Astrocyte (in vitro differentiated cells and primary cell): ENCODE data around the gene PRKG1. TPM values are rescaled to one million over a fixed set of nuclear protein-coding genes. Genes with fewer than 3 reads are reported as not detected.

Source experiments
- DNase-seq: peaks from one replicate; pipeline ENCODE4 v3.0.0-alpha.2; 2010; ENCODE audit warnings: low read depth
- FAIRE-seq: peaks from 2 replicates; lab custom pipeline; 2011; peaks lifted over from hg19 to GRCh38; lab: Jason Lieb, UNC
- H2AFZ ChIP-seq: 2 replicates; pipeline ENCODE4 v1.6.0; 2012; ENCODE audit warnings: low read depth, low read length, inconsistent platforms
- H3K27ac ChIP-seq: 2 replicates; pipeline ENCODE4 v1.5.1; 2011; ENCODE audit warnings: low read depth, low read length, inconsistent platforms
- H3K27me3 ChIP-seq: 2 replicates; pipeline ENCODE4 v1.6.0; 2011; ENCODE audit warnings: low read length, inconsistent platforms; ENCODE audit not compliant: insufficient read depth
- H3K36me3 ChIP-seq: 2 replicates; pipeline ENCODE4 v1.5.1; 2011; ENCODE audit warnings: low read length, inconsistent platforms; ENCODE audit not compliant: insufficient read depth
- H3K4me1 ChIP-seq: 2 replicates; pipeline ENCODE4 v1.5.1; 2011; ENCODE audit warnings: low read length, inconsistent platforms; ENCODE audit not compliant: insufficient read depth
- H3K4me2 ChIP-seq: 2 replicates; pipeline ENCODE4 v1.6.0; 2012; ENCODE audit warnings: low read length, inconsistent platforms
- H3K4me3 ChIP-seq: 2 replicates; pipeline ENCODE4 v1.5.1; 2011; ENCODE audit warnings: low read depth, mild to moderate bottlenecking, low read length, inconsistent platforms; ENCODE audit not compliant: insufficient read depth
- H3K79me2 ChIP-seq: 2 replicates; pipeline ENCODE4 v1.6.0; 2012; ENCODE audit warnings: mild to moderate bottlenecking, low read length, inconsistent platforms; ENCODE audit not compliant: insufficient read depth
- H3K9ac ChIP-seq: 2 replicates; pipeline ENCODE4 v1.6.0; 2012; ENCODE audit warnings: mild to moderate bottlenecking, low read length, inconsistent platforms
- H3K9me3 ChIP-seq: 2 replicates; pipeline ENCODE4 v1.5.1; 2012; ENCODE audit warnings: low read depth, mild to moderate bottlenecking, low read length, inconsistent platforms; ENCODE audit not compliant: insufficient read depth
- H4K20me1 ChIP-seq: 2 replicates; pipeline ENCODE4 v1.6.0; 2012; ENCODE audit warnings: low read length, inconsistent platforms; ENCODE audit not compliant: insufficient read depth
- H3K27ac Mint-ChIP-seq: one replicate; pipeline ENCODE4 v1.8.0; 2021; ENCODE audit warnings: mild to moderate bottlenecking, mixed read lengths; ENCODE audit not compliant: unreplicated experiment
- H3K27me3 Mint-ChIP-seq: one replicate; pipeline ENCODE4 v1.8.0; 2021; ENCODE audit warnings: low read depth, mixed read lengths; ENCODE audit not compliant: unreplicated experiment
- H3K36me3 Mint-ChIP-seq: one replicate; pipeline ENCODE4 v1.8.0; 2021; ENCODE audit warnings: low read depth, mixed read lengths; ENCODE audit not compliant: unreplicated experiment
- H3K4me1 Mint-ChIP-seq: one replicate; pipeline ENCODE4 v1.8.0; 2021; ENCODE audit warnings: low read depth, mixed read lengths; ENCODE audit not compliant: unreplicated experiment
- H3K4me3 Mint-ChIP-seq: one replicate; pipeline ENCODE4 v1.8.0; 2021; ENCODE audit warnings: mild to moderate bottlenecking, moderate library complexity, mixed read lengths; ENCODE audit not compliant: unreplicated experiment
- H3K9me3 Mint-ChIP-seq: one replicate; pipeline ENCODE4 v1.8.0; 2021; ENCODE audit warnings: mild to moderate bottlenecking, mixed read lengths; ENCODE audit not compliant: unreplicated experiment
- EZH2 ChIP-seq: IDR thresholded peaks from 2 replicates; pipeline ENCODE4 v1.6.1; 2012; ENCODE audit warnings: mild to moderate bottlenecking, low read length, inconsistent platforms; ENCODE audit not compliant: insufficient read depth
- total RNA-seq: library from RNA; stranded (reverse); gene quantifications from 2 replicates; pipeline ENCODE4 v1.2.1, GENCODE V29; 2021
- TF ChIP-seq, protein P1 (sequence below): IDR thresholded peaks from 2 replicates; pipeline ENCODE4 v1.5.1; 2011; ENCODE audit warnings: low read depth, mild to moderate bottlenecking, inconsistent platforms, low read length, moderate library complexity; ENCODE audit not compliant: insufficient read depth

Gene PRKG1
- total RNA-seq, 1 donor from 2014 or later = 3.1 TPM

DNA sequence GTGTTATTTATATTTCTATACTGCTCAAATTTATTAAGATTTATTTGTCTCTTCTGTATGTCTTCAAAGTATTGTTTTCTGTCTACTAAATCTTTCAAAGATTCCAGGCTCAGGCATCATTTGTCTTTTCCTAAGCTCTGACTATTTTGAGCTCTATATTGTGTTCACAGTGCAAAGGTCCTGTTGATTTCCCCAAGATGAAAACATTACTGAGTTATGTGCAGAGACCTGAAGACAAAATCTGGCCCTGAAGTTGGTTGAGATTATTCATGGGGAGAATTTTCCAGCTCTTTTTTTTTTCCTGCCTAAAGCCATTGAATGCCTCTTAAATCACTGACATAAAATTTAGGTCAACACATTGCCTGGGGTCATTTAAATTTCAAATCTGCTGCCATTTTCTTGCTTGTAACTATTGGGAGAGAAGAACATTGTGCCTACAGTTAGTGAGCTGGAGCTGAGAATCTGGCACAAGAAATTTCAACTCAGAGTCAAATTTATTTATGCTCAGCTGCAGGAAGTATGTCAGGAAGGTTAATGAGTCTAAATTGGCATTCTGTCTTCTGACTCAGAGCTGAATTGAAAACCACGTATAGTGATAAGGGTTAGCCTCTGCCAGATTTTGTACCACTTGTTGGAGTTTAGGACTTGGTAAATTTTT lies 593.5 kb downstream of the PRKG1 start:
- H3K27ac Mint-ChIP-seq = no peak overlapping the region
- Histone ChIP-seq H3K79me2 (no peaks in the 10 kb centered on the region), H2AFZ (no peak overlapping the region), H3K4me3 (no peak overlapping the region), H3K27me3 (no peaks in the 10 kb centered on the region), H3K9me3 (no peaks in the 10 kb centered on the region), H3K9ac (no peak overlapping the region), H3K27ac (no peak overlapping the region), H3K4me2 (no peak overlapping the region), H3K4me1 (no peaks in the 10 kb centered on the region), H3K36me3 (no peaks in the 10 kb centered on the region), H4K20me1 (no peaks in the 10 kb centered on the region)
- H3K27me3 Mint-ChIP-seq = no peaks in the 10 kb centered on the region
- FAIRE-seq = peak; percentile 63
- peaks cover 9% of the 10 kb centered on the region for H3K9me3 Mint-ChIP-seq
- no peak overlapping the region for H3K4me3 Mint-ChIP-seq
- H3K4me1 Mint-ChIP-seq = peaks cover 7% of the 10 kb centered on the region
- no peaks in the 10 kb centered on the region for H3K36me3 Mint-ChIP-seq
- TF ChIP-seq, protein P1, sequence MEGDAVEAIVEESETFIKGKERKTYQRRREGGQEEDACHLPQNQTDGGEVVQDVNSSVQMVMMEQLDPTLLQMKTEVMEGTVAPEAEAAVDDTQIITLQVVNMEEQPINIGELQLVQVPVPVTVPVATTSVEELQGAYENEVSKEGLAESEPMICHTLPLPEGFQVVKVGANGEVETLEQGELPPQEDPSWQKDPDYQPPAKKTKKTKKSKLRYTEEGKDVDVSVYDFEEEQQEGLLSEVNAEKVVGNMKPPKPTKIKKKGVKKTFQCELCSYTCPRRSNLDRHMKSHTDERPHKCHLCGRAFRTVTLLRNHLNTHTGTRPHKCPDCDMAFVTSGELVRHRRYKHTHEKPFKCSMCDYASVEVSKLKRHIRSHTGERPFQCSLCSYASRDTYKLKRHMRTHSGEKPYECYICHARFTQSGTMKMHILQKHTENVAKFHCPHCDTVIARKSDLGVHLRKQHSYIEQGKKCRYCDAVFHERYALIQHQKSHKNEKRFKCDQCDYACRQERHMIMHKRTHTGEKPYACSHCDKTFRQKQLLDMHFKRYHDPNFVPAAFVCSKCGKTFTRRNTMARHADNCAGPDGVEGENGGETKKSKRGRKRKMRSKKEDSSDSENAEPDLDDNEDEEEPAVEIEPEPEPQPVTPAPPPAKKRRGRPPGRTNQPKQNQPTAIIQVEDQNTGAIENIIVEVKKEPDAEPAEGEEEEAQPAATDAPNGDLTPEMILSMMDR = no peak
- no peak for TF ChIP-seq EZH2
- peak; percentile 62 for DNase-seq

DNA sequence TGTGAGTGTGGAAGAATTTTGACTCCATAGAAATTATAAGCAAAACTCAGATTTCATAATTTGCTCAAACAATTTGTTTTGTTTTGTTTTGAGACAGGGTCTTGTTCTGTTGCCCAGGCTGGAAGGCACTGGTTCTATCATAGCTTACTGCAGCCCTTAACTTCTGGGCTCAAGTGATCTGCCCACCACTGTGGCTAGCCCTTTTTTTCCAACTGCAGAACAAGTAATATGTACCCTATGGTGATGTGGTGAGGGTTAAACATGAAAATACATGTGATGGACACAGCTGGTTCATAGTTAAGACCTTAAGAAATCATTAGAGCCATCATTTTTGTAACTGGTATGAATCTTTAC lies 594.0 kb downstream of the PRKG1 start:
- Histone ChIP-seq H3K9ac (no peak overlapping the region), H3K4me1 (no peaks in the 10 kb centered on the region), H3K27ac (no peak overlapping the region), H3K9me3 (no peaks in the 10 kb centered on the region), H3K4me3 (no peak overlapping the region), H2AFZ (no peak overlapping the region), H3K4me2 (no peak overlapping the region), H3K27me3 (no peaks in the 10 kb centered on the region), H3K36me3 (no peaks in the 10 kb centered on the region), H3K79me2 (no peaks in the 10 kb centered on the region), H4K20me1 (no peaks in the 10 kb centered on the region)
- H3K4me3 Mint-ChIP-seq = no peak overlapping the region
- no peak overlapping the region for H3K27ac Mint-ChIP-seq
- H3K4me1 Mint-ChIP-seq = peaks cover 7% of the 10 kb centered on the region
- DNase-seq (no peak), FAIRE-seq (no peak)
- peaks cover 9% of the 10 kb centered on the region for H3K9me3 Mint-ChIP-seq
- no peaks in the 10 kb centered on the region for H3K36me3 Mint-ChIP-seq
- TF ChIP-seq, protein P1 = no peak
- no peak for TF ChIP-seq EZH2
- no peaks in the 10 kb centered on the region for H3K27me3 Mint-ChIP-seq

DNA sequence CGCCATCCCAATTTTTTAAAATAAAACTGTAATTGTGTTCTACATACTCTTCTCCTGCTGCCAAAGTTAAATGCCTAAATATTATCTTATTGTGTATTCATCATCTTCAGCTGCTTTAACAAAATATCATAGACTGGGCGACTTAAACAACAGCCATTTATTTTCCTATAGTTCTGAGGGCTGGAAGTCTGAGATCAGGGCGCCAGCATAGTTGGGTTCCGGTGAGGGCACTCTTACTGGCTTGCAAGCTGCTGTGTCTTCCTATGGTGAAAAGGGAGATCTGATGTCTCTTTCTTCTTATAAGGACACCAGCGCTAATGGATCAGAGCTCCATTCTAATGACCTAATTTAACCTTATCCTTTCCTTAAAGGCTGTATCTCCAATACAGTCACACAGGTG lies 594.8 kb downstream of the PRKG1 start:
- no peak overlapping the region for H3K27ac Mint-ChIP-seq
- H3K9me3 ChIP-seq = no peaks in the 10 kb centered on the region
- H3K4me3 Mint-ChIP-seq = no peak overlapping the region
- no peaks in the 10 kb centered on the region for H3K27me3 Mint-ChIP-seq
- no peaks in the 10 kb centered on the region for H4K20me1 ChIP-seq
- H3K4me1 ChIP-seq = no peaks in the 10 kb centered on the region
- peaks cover 9% of the 10 kb centered on the region for H3K9me3 Mint-ChIP-seq
- no peak overlapping the region for H3K9ac ChIP-seq
- no peaks in the 10 kb centered on the region for H3K79me2 ChIP-seq
- no peak overlapping the region for H2AFZ ChIP-seq
- no peaks in the 10 kb centered on the region for H3K36me3 Mint-ChIP-seq
- H3K27ac ChIP-seq = no peak overlapping the region
- peaks cover 7% of the 10 kb centered on the region for H3K4me1 Mint-ChIP-seq
- no peak overlapping the region for H3K4me3 ChIP-seq
- FAIRE-seq = no peak
- H3K4me2 ChIP-seq = no peak overlapping the region
- no peak for DNase-seq
- TF ChIP-seq, protein P1 = no peak
- no peak for TF ChIP-seq EZH2
- H3K36me3 ChIP-seq = no peaks in the 10 kb centered on the region
- H3K27me3 ChIP-seq = no peaks in the 10 kb centered on the region
